Measurements from ENCODE around the gene CD44. TPM values are rescaled to one million over a fixed set of nuclear protein-coding genes. Genes with fewer than 3 reads are reported as not detected.

The CD44 gene
- polyA plus RNA-seq, 3 donors from 2014 or later = 213 to 247 (median 216) TPM

- DNase-seq = no peak
- no peaks in the 10 kb centered on the region for H3K9me3 Mint-ChIP-seq
- H3K4me1 Mint-ChIP-seq = peaks cover 46 to 54% of the 10 kb centered on the region in 2 donors
- no peak overlapping the region for H3K4me3 Mint-ChIP-seq
- no peak overlapping the region for H3K27ac Mint-ChIP-seq
- H3K27me3 Mint-ChIP-seq (ENCODE audit: low read depth in 3 of 3) = peaks cover 2 to 17% (median 13%) of the 10 kb centered on the region in 3 donors
- no peaks in the 10 kb centered on the region for H3K36me3 Mint-ChIP-seq
Observed at GRCh38 chr11:35136311-35136710, 2.7 kb upstream of the CD44 start.

DNA sequence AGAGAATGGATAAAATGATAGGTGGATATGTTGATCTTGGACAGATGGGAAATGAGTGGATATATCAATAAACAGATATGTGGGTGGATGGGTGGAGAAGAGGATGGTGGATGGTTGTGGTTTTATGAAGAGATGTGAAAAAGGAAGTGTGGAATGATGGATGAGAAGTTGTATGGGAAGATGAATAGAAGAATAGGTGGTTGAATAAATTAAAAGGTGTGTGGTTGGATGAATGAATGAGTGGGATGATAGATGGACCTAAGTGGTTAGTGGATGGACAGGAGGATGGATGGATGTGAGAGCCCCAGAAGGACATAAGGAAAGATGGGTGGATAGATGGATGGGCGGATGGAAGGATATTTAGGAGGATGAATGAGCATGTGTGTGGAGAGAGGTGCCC lies 913 bp upstream of the CD44 start:
- peaks cover 57 to 60% of the 10 kb centered on the region in 2 donors for H3K4me1 Mint-ChIP-seq
- peaks cover 2 to 17% (median 17%) of the 10 kb centered on the region in 3 donors for H3K27me3 Mint-ChIP-seq (ENCODE audit: low read depth in 3 of 3)
- H3K4me3 Mint-ChIP-seq = peak overlapping the region; percentile 94 to 98 (median 96)
- H3K27ac Mint-ChIP-seq = peak overlapping the region; percentile 54 to 95 (median 86)
- no peaks in the 10 kb centered on the region for H3K9me3 Mint-ChIP-seq
- peaks cover 0 to 5% (median 3%) of the 10 kb centered on the region in 3 donors for H3K36me3 Mint-ChIP-seq
- no peak for DNase-seq

DNA sequence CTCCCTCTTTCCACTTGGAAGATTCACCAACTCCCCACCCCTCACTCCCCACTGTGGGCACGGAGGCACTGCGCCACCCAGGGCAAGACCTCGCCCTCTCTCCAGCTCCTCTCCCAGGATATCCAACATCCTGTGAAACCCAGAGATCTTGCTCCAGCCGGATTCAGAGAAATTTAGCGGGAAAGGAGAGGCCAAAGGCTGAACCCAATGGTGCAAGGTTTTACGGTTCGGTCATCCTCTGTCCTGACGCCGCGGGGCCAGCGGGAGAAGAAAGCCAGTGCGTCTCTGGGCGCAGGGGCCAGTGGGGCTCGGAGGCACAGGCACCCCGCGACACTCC lies 397 bp upstream of the CD44 start:
- Mint-ChIP-seq H3K27me3 (ENCODE audit: low read depth in 3 of 3) (peaks cover 2 to 18% (median 16%) of the 10 kb centered on the region in 3 donors), H3K4me1 (peaks cover 60 to 62% of the 10 kb centered on the region in 2 donors), H3K4me3 (peak overlapping the region; percentile 94 to 98 (median 96)), H3K27ac (peak overlapping the region; percentile 54 to 95 (median 86)), H3K36me3 (peaks cover 0 to 5% (median 3%) of the 10 kb centered on the region in 3 donors), H3K9me3 (no peaks in the 10 kb centered on the region)
- no peak for DNase-seq

DNA sequence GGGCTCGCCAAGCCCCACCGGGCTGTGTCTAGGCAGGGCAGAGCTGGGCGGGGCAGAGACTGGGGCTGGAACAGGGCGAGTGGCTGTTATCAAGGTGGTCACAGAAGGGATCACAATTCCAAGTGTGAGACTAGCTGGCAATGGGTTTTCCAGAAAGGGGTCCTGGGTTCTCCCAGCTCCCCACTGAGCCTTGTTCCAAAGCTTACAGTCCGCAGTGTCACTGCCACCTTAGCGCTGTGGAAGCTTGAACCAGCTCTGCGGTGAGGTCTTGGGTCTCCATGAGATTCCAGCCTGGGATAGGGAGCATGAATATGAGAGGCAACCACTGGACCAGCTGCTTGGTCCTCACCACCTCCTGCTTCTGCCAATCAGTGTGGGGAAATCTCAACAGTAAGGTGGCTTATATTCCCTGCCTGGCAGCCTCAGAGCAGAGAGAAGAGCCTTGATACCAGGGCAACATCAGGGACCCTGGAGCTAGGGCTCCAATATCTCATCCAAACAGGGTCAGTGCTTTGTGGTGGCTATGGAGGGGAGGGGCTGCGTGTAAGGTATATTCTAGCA lies 831 bp downstream of the CD44 start:
- Mint-ChIP-seq H3K27ac (peak overlapping the region; percentile 54 to 95 (median 86)), H3K4me1 (peaks cover 68 to 71% of the 10 kb centered on the region in 2 donors), H3K36me3 (peaks cover 0 to 5% (median 3%) of the 10 kb centered on the region in 3 donors), H3K4me3 (peak overlapping the region; percentile 94 to 98 (median 96)), H3K27me3 (ENCODE audit: low read depth in 3 of 3) (peaks cover 2 to 18% (median 15%) of the 10 kb centered on the region in 3 donors), H3K9me3 (no peaks in the 10 kb centered on the region)
- DNase-seq = no peak

- Mint-ChIP-seq H3K27me3 (ENCODE audit: low read depth in 3 of 3) (peaks cover 8 to 21% (median 19%) of the 10 kb centered on the region in 3 donors), H3K4me3 (peak overlapping the region; percentile 94 to 98 (median 96)), H3K27ac (peak overlapping the region; percentile 54 to 95 (median 86)), H3K9me3 (no peaks in the 10 kb centered on the region), H3K36me3 (peaks cover 0 to 8% (median 7%) of the 10 kb centered on the region in 3 donors), H3K4me1 (peaks cover 81 to 84% of the 10 kb centered on the region in 2 donors)
- DNase-seq = no peak
Observed at GRCh38 chr11:35141071-35141470, 2.1 kb downstream of the CD44 start.

DNA sequence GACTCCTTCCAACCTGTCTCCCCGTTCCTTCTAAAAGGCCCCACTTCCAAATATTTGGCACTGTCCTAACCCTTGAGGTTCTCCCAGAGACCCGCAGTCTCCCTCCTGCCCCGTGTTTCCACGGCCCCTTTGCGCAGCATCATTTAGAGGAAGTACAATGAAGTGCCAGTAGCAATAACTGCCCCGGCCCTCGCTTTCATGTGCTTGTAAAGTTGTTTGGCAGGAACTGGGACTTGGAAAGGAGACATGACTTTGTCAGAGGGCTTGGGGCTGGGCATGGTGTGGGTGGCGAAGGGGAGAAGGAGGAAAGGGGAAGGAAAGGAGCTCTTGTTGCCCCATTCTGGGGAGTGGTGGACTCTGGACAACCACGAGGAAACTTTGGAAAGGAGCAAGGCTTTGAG lies 2.6 kb downstream of the CD44 start:
- H3K4me3 Mint-ChIP-seq = peak overlapping the region; percentile 94 to 98 (median 96)
- H3K27me3 Mint-ChIP-seq (ENCODE audit: low read depth in 3 of 3) = peaks cover 8 to 21% (median 19%) of the 10 kb centered on the region in 3 donors
- peaks cover 0 to 10% (median 7%) of the 10 kb centered on the region in 3 donors for H3K36me3 Mint-ChIP-seq
- peaks cover 86 to 89% of the 10 kb centered on the region in 2 donors for H3K4me1 Mint-ChIP-seq
- H3K27ac Mint-ChIP-seq = peak overlapping the region; percentile 54 to 95 (median 86)
- no peaks in the 10 kb centered on the region for H3K9me3 Mint-ChIP-seq
- DNase-seq = peak in 1 of 3 donors; percentile 28

DNA sequence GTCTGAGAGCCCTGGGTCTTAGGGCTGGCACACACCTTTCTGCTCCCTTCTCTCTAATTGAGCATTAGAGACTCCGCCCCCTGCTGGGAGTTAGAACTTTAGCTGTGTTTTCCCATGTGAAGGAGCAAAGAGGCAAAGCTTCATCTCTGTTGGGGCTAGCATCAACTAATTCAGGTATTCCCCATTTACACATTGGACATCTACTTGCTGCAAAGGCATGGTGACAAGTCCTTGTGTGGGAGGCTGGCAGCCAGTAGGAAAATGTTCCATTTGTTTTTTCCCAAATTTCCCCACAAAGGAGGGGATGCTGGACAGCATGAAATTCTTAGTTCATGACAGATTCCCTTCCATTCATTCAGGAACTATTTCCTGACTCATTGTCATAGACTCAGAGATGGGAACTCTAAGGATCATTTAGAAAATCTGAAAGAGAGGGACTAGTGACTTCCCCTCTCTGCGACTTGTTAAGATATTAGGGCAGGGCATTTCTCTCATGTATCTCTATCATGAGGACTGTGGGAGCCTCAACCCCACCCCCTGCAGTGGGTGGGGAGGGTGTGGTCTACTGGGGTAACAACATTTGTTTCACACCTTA lies 3.6 kb downstream of the CD44 start:
- H3K36me3 Mint-ChIP-seq = peaks cover 0 to 12% (median 7%) of the 10 kb centered on the region in 3 donors
- H3K27me3 Mint-ChIP-seq (ENCODE audit: low read depth in 3 of 3) = peaks cover 8 to 21% (median 18%) of the 10 kb centered on the region in 3 donors
- no peaks in the 10 kb centered on the region for H3K9me3 Mint-ChIP-seq
- no peak for DNase-seq
- H3K4me1 Mint-ChIP-seq = peaks cover 94 to 95% of the 10 kb centered on the region in 2 donors
- peak overlapping the region in 4 of 6 donors; percentile 46 to 84 (median 64) for H3K27ac Mint-ChIP-seq
- peak overlapping the region; percentile 53 to 97 (median 63) for H3K4me3 Mint-ChIP-seq

GRCh38 chr11:35143297-35144135 lies 4.5 kb downstream of the CD44 start:
- H3K36me3 Mint-ChIP-seq = peaks cover 0 to 19% (median 12%) of the 10 kb centered on the region in 3 donors
- H3K27ac Mint-ChIP-seq = peak overlapping the region; percentile 77 to 98 (median 90)
- no peaks in the 10 kb centered on the region for H3K9me3 Mint-ChIP-seq
- peaks cover 8 to 19% (median 19%) of the 10 kb centered on the region in 3 donors for H3K27me3 Mint-ChIP-seq (ENCODE audit: low read depth in 3 of 3)
- peaks cover 94 to 95% of the 10 kb centered on the region in 2 donors for H3K4me1 Mint-ChIP-seq
- peak overlapping the region; percentile 68 to 95 (median 70) for H3K4me3 Mint-ChIP-seq
- DNase-seq = no peak

- Mint-ChIP-seq H3K36me3 (peaks cover 4 to 19% (median 17%) of the 10 kb centered on the region in 3 donors), H3K4me3 (peak overlapping the region; percentile 68 to 95 (median 70))
Observed at GRCh38 chr11:35144136-35144741, 5.3 kb downstream of the CD44 start.

GRCh38 chr11:35144806-35145205 lies 5.8 kb downstream of the CD44 start:
- H3K4me1 Mint-ChIP-seq = peaks cover 96 to 100% of the 10 kb centered on the region in 2 donors
- peak overlapping the region; percentile 70 to 95 (median 82) for H3K4me3 Mint-ChIP-seq
- no peaks in the 10 kb centered on the region for H3K9me3 Mint-ChIP-seq
- no peak for DNase-seq
- peak overlapping the region; percentile 86 to 98 (median 90) for H3K27ac Mint-ChIP-seq
- H3K27me3 Mint-ChIP-seq (ENCODE audit: low read depth in 3 of 3) = peaks cover 8 to 11% (median 10%) of the 10 kb centered on the region in 3 donors
- H3K36me3 Mint-ChIP-seq = peaks cover 4 to 19% (median 17%) of the 10 kb centered on the region in 3 donors

More at GRCh38 chr11:35144136-35144741, 5.3 kb downstream of the CD44 start:
- Mint-ChIP-seq H3K27me3 (ENCODE audit: low read depth in 3 of 3) (peaks cover 8 to 16% (median 14%) of the 10 kb centered on the region in 3 donors), H3K9me3 (no peaks in the 10 kb centered on the region), H3K27ac (peak overlapping the region; percentile 77 to 98 (median 90)), H3K4me1 (peaks cover 96 to 98% of the 10 kb centered on the region in 2 donors)
- peak; percentile 61 to 67 (median 62) for DNase-seq

DNA sequence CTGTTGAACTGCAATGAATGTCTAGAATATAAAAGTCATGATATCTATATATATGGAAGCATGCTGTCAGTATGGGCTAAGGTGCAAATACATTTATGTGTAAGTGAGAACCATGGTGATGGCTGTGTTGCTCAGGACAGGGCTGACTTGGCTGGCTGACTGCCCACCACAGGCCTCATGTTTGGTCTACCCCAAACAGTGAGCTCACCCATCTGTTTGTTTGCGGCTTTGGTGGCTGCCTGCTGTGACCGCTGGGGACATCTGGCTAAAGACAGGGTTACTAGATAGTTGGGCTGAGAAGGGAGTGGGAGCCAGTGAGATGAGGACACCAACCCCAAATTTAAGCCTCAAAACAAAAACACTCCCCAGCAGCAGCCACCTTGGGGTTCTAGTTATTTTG lies 6.3 kb downstream of the CD44 start:
- peaks cover 94 to 98% of the 10 kb centered on the region in 2 donors for H3K4me1 Mint-ChIP-seq
- H3K36me3 Mint-ChIP-seq = peaks cover 4 to 19% (median 17%) of the 10 kb centered on the region in 3 donors

DNA sequence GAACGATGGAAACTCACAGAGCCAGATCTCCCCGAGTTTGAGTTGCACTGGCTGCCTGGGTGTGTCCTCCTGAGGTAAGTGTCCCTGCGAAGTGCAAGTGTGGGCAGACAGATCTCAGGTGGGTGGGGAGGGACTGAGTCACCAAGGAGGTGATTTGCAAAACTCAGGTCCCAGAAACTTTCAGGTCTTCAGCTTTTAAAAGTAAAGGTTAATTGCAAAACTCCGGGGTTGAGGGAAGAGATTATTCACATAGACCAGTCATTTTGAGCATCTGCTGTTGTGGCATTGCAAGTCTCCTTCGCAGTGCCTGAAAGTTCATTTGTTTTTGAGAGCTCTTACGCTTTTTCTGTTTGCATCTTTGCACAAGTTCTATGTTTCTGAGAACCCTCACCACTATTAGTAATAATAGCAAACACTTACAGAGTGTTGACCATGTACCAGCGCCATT lies 7.1 kb downstream of the CD44 start:
- H3K36me3 Mint-ChIP-seq = peaks cover 4 to 19% (median 17%) of the 10 kb centered on the region in 3 donors

More for the DNA sequence above, 6.3 kb downstream of the CD44 start:
- H3K27ac Mint-ChIP-seq = peak overlapping the region; percentile 86 to 98 (median 90)
- DNase-seq = peak; percentile 82 to 87 (median 86)
- H3K27me3 Mint-ChIP-seq (ENCODE audit: low read depth in 3 of 3) = peaks cover 7 to 11% (median 8%) of the 10 kb centered on the region in 3 donors
- peak overlapping the region; percentile 70 to 95 (median 82) for H3K4me3 Mint-ChIP-seq
- no peaks in the 10 kb centered on the region for H3K9me3 Mint-ChIP-seq

GRCh38 chr11:35146711-35147110 lies 7.7 kb downstream of the CD44 start:
- peaks cover 4 to 16% (median 15%) of the 10 kb centered on the region in 3 donors for H3K36me3 Mint-ChIP-seq
- H3K27ac Mint-ChIP-seq = peak overlapping the region; percentile 29 to 98 (median 90)
- no peak for DNase-seq
- peak overlapping the region in 3 of 5 donors; percentile 71 to 95 (median 82) for H3K4me3 Mint-ChIP-seq
- H3K9me3 Mint-ChIP-seq = no peaks in the 10 kb centered on the region
- peaks cover 94 to 98% of the 10 kb centered on the region in 2 donors for H3K4me1 Mint-ChIP-seq
- H3K27me3 Mint-ChIP-seq (ENCODE audit: low read depth in 3 of 3) = peaks cover 4 to 11% (median 6%) of the 10 kb centered on the region in 3 donors

More for the DNA sequence above, 7.1 kb downstream of the CD44 start:
- DNase-seq = no peak
- H3K27ac Mint-ChIP-seq = peak overlapping the region; percentile 86 to 98 (median 90)
- H3K9me3 Mint-ChIP-seq = no peaks in the 10 kb centered on the region
- H3K4me3 Mint-ChIP-seq = peak overlapping the region; percentile 43 to 95 (median 71)
- peaks cover 94 to 98% of the 10 kb centered on the region in 2 donors for H3K4me1 Mint-ChIP-seq
- H3K27me3 Mint-ChIP-seq (ENCODE audit: low read depth in 3 of 3) = peaks cover 7 to 11% (median 7%) of the 10 kb centered on the region in 3 donors

Data from immature natural killer cell (primary cell).